Natural killer cell treated with Interleukin-12 subunit alpha and Interleukin-12 subunit beta and Interleukin-15 and Interleukin-18, amount 100 ng/mL, for 72 hours (primary cell): ENCODE results near the gene ALPG. TPM values are rescaled to one million over a fixed set of nuclear protein-coding genes. Genes with fewer than 3 reads are reported as not detected.
"Not testable (repeated sequence)": the region's sequence is repeated elsewhere in the genome, so short reads cannot be mapped to it uniquely, and the experiment has no call there.

Source experiments
- ATAC-seq, 2 donors: fragments of 150-1000 bp; cut with Tn5 transposase in 1 of 2; sonication (Bioruptor Pico), chemical (Tn5 transposase) in 1 of 2; 2 replicates each; pipeline ENCODE4 v1.10.0; 2021
- DNase-seq: peaks from one replicate; pipeline ENCODE4 v3.0.0; 2022; ENCODE audit warnings: low spot score
- H3K27ac Mint-ChIP-seq, 2 donors: 1 replicate in 1 of 2; 2 replicates in 1 of 2; pipeline ENCODE4 v1.8.0; 2022; ENCODE audit warnings: mixed read lengths in 2 of 2, mild to moderate bottlenecking in 1 of 2, moderate library complexity in 1 of 2
- H3K27me3 Mint-ChIP-seq, 2 donors: 1 replicate in 1 of 2; 2 replicates in 1 of 2; pipeline ENCODE4 v1.8.0; 2022; ENCODE audit warnings: mixed read lengths in 2 of 2
- H3K36me3 Mint-ChIP-seq: one replicate; pipeline ENCODE4 v1.8.0; 2022; ENCODE audit warnings: mixed read lengths
- H3K4me1 Mint-ChIP-seq, 2 donors: 1 replicate in 1 of 2; 2 replicates in 1 of 2; pipeline ENCODE4 v1.8.0; 2022; ENCODE audit warnings: low read depth in 2 of 2, mixed read lengths in 2 of 2, mild to moderate bottlenecking in 1 of 2
- H3K4me3 Mint-ChIP-seq: one replicate; pipeline ENCODE4 v1.8.0; 2022; ENCODE audit warnings: mixed read lengths
- H3K9me3 Mint-ChIP-seq: 2 replicates; pipeline ENCODE4 v1.8.0; 2022; ENCODE audit warnings: mixed read lengths
- total RNA-seq, 2 donors: library from RNA; stranded (reverse); gene quantifications; one replicate each; pipeline ENCODE4 v1.2.3, GENCODE V29; 2022

Gene ALPG
- total RNA-seq, 2 donors from 2014 or later: not detected

DNA sequence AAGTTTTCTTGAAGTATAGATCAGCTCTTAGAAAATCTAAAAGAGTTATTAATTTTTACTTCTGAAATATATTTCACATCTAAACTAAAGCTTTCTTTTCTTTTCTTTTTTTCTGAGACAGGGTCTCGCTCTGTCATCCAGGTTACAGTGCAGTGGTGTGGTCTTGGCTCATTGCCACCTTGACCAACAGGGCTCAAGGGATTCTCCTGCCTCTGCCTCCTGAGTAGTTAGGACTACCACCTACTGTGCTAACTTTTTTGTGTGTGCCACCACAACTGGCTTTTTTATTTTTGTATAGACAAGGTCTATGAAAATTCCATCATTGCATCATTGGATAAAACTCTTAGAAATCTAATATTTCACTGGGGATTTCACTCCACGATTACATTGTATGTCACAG is 10.0 kb upstream of the ALPG start:
- Mint-ChIP-seq H3K27ac (no peak overlapping the region), H3K4me1 (no peaks in the 10 kb centered on the region), H3K27me3 (peaks cover 16 to 22% of the 10 kb centered on the region in 2 donors), H3K9me3 (no peaks in the 10 kb centered on the region), H3K36me3 (no peaks in the 10 kb centered on the region), H3K4me3 (no peak overlapping the region)
- ATAC-seq (no peak), DNase-seq (no peak)

DNA sequence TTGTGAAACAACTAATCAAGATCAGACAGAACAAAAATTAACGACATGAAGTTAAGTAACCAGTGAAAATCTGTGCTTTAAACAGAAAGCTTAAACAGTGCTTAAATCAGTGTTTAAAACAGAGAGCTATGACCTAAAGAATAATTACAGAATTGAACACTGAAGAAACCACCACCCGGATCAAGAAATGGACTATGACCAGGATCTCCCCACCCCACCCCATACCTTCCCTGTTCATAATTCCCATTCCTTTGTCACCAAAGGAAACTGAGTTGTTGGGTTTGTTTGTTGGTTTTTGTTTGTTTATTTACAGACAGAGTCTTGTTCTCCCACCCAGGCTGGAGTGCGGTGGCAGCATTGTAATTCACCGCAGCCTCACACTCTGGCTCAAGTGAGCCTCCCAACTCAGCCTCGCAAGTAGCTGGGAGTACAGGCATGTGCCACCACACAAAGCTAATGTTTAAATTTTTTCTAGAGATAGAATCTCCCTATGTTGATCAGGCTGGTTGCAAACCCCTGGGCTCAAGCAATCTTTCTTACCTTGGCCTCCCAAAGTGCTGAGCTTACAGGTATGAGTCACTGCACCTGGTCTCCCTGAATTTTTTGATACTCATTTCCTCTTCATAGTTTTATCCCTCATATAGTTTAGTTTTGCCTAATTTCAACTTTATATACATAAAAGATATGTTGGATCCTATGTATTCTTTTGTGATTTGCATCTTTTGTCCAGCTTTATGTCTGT is 8.2 kb upstream of the ALPG start:
- Mint-ChIP-seq H3K4me3 (no peak overlapping the region), H3K27ac (no peak overlapping the region), H3K27me3 (peaks cover 16 to 22% of the 10 kb centered on the region in 2 donors)

DNA sequence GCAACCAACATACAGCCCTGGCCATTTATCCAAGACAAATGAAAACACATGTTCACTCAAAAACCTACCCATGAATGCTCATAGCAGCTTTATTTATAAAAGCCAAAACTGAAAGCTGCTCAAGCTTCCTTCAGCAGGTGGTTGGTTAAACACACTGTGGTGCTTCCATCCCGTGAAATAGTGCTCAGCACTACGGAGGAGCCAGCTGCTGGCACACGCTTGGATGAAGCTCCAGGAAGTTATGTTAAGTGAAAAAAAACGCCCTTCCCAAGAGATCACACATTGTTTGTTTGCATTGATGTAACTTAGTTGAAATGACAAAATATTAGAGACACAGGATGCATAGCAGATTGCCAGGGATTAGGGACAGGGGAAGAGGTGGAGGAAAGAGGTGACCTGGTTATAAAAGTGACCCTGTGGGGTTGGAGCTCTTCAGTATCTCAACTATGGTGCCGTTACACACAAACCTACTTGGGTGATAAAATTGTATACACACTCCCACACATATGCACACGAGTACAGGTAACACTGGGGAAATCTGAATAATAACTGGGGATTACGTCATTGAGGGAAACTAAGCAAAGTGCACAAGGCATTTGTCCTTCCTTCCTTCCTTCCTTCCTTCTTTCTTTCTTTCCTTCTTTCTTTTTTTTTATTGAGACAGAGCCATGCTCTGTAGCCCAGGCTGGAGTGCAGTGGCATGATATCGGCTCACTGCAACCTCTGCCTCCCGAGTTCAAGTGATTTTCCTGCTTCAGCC is 6.2 kb upstream of the ALPG start:
- Mint-ChIP-seq H3K4me1 (no peaks in the 10 kb centered on the region), H3K27ac (no peak overlapping the region), H3K9me3 (no peaks in the 10 kb centered on the region), H3K4me3 (no peak overlapping the region), H3K27me3 (peaks cover 14 to 26% of the 10 kb centered on the region in 2 donors), H3K36me3 (no peaks in the 10 kb centered on the region)
- ATAC-seq: no peak
- no peak for DNase-seq

More for the DNA sequence above, 8.2 kb upstream of the ALPG start:
- no peaks in the 10 kb centered on the region for H3K4me1 Mint-ChIP-seq
- no peaks in the 10 kb centered on the region for H3K9me3 Mint-ChIP-seq
- DNase-seq: no peak
- no peak for ATAC-seq
- no peaks in the 10 kb centered on the region for H3K36me3 Mint-ChIP-seq

DNA sequence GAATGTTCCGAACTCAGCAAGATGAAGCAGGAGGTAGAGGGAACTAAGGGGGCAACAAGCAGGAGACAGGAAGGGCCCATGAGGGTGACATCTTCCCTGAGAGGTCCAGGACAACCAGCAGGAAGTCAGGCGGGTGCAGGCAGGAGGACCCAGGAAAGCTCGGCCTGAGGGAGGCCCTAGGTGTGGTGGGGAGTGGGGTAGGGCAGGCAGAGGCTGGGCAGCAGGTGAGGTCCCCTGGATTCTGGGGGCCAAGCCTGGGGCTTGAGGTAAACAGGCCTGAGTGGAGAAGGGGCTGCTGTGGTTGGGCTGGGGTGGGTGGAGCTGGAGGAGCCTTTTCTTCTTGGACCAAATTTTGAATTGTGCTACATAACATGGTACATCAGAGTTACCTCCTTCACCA is 4.1 kb upstream of the ALPG start:
- Mint-ChIP-seq H3K36me3 (no peaks in the 10 kb centered on the region), H3K27me3 (peaks cover 10 to 19% of the 10 kb centered on the region in 2 donors), H3K4me1 (no peaks in the 10 kb centered on the region), H3K9me3 (no peaks in the 10 kb centered on the region), H3K4me3 (no peak overlapping the region), H3K27ac (no peak overlapping the region)
- ATAC-seq (no peak), DNase-seq (no peak)

DNA sequence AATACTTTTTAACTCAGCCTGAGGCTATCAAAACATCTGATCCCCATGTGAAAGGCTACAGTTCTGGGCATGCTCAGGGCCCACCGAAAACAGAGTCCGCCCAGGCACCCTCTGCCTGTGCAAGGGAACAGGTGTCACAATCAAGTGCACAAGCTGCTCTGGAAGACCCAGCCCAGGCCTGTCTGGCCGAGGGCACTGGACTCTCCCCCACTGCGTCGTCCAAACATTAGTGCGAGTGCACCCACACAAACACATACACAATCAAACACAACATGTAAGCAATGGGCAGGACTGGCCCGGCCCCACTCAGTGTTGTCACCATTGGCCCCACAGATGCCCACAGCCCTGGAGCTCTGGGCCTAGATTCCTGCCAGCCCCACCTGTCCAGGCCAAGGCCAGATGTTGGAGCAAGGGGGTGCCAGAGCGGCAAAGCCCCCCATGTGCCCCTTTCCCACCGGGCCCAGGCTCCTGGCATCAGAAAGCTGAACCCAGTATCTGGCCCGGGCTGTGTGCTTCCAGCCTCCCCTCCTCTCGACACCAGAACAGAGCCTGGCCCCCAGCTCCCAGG is 617 bp upstream of the ALPG start:
- Mint-ChIP-seq H3K4me1 (no peaks in the 10 kb centered on the region), H3K4me3 (no peak overlapping the region), H3K27ac (no peak overlapping the region), H3K36me3 (no peaks in the 10 kb centered on the region), H3K27me3 (peaks cover 3 to 9% of the 10 kb centered on the region in 2 donors), H3K9me3 (no peaks in the 10 kb centered on the region)
- no peak for DNase-seq
- ATAC-seq: no peak

DNA sequence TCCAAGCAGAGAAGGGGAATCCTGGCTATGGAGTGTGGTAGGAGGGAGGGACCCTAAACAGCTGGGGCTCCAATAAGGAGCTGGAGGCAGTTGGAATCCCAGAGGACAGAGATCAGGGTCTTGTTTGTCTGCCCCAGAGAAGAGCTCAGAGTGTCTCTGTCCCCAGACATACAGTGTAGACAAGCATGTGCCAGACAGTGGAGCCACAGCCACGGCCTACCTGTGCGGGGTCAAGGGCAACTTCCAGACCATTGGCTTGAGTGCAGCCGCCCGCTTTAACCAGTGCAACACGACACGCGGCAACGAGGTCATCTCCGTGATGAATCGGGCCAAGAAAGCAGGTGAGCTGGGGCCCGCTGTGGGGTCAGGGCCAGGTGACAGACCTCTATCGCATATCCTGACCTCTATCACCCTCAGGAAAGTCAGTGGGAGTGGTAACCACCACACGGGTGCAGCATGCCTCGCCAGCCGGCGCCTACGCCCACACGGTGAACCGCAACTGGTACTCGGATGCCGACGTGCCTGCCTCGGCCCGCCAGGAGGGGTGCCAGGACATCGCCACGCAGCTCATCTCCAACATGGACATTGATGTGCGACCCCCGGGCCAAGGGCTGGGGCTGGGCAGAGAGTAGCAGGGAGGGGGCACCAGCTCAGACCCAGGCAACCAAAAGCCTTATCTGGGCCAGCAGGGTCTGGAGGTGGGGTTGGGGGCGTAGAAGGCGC is 945 bp downstream of the ALPG start:
- H3K36me3 Mint-ChIP-seq, H3K4me3 Mint-ChIP-seq, H3K4me1 Mint-ChIP-seq, DNase-seq, H3K27ac Mint-ChIP-seq, H3K9me3 Mint-ChIP-seq: not testable (repeated sequence)
- ATAC-seq: peak in 1 of 2 donors; percentile 15
- peaks cover 9 to 10% of the 10 kb centered on the region in 2 donors for H3K27me3 Mint-ChIP-seq

DNA sequence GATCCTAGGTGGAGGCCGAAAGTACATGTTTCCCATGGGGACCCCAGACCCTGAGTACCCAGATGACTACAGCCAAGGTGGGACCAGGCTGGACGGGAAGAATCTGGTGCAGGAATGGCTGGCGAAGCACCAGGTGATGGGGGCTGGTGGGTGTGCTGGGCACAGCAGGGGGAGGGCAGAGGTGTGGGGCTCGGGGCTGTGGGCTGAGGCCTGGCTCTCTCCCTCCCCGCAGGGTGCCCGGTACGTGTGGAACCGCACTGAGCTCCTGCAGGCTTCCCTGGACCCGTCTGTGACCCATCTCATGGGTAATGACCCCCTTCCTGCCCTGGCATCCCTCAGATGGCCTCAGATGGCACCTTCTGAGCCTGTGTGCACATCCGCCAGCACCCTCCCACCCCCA is 1.6 kb downstream of the ALPG start:
- ATAC-seq, H3K9me3 Mint-ChIP-seq, H3K4me1 Mint-ChIP-seq, DNase-seq, H3K27ac Mint-ChIP-seq, H3K4me3 Mint-ChIP-seq, H3K36me3 Mint-ChIP-seq: not testable (repeated sequence)
- H3K27me3 Mint-ChIP-seq: peaks cover 12 to 13% of the 10 kb centered on the region in 2 donors

DNA sequence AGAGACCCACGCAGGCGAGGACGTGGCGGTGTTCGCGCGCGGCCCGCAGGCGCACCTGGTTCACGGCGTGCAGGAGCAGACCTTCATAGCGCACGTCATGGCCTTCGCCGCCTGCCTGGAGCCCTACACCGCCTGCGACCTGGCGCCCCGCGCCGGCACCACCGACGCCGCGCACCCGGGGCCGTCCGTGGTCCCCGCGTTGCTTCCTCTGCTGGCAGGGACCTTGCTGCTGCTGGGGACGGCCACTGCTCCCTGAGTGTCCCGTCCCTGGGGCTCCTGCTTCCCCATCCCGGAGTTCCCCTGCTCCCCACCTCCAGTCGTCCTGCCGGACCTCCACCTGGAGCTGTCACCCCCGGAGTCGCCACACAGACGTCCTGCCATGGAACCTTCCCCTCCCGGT is 3.0 kb downstream of the ALPG start:
- H3K4me1 Mint-ChIP-seq, H3K4me3 Mint-ChIP-seq, H3K36me3 Mint-ChIP-seq, H3K27ac Mint-ChIP-seq, DNase-seq, H3K9me3 Mint-ChIP-seq: not testable (repeated sequence)
- ATAC-seq: peak in 1 of 2 donors; percentile 4
- peaks cover 15 to 18% of the 10 kb centered on the region in 2 donors for H3K27me3 Mint-ChIP-seq

DNA sequence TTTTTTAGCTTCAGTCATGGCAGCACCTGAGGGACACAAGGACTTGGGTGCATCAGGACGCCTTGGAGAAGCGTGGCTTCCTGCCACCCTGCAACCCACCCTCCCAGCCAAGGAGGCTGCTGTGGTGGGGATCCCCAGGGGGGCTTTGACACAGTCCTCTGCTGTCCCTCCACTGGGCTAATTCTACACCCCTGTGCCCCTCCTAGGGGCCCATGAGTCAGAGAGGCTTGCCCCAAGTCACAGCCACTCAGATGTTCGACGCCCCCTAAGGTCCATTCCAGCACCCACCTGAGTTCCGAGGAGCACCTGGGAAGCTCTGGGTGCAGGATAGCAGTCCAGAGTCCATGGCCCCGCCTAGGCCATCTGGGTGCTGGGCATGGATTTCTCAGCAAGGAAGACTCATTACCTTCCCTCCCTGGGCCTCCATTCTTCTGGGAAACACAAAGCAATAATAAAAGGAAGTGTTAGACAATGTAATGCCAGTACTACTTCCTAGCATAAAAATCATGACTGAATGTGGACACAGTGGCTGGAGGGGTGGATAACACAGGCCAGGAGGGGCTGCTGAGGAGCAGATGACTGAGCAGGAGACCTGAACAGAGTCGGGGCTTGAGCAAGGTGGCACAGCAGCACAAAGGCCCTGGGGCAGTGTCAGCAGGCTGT is 3.7 kb downstream of the ALPG start:
- peaks cover 11 to 18% of the 10 kb centered on the region in 2 donors for H3K27me3 Mint-ChIP-seq
- no peaks in the 10 kb centered on the region for H3K9me3 Mint-ChIP-seq
- H3K36me3 Mint-ChIP-seq: no peaks in the 10 kb centered on the region
- no peak overlapping the region for H3K27ac Mint-ChIP-seq
- H3K4me1 Mint-ChIP-seq: peaks cover 0 to 4% of the 10 kb centered on the region in 2 donors
- DNase-seq (no peak), ATAC-seq (no peak)
- no peak overlapping the region for H3K4me3 Mint-ChIP-seq

DNA sequence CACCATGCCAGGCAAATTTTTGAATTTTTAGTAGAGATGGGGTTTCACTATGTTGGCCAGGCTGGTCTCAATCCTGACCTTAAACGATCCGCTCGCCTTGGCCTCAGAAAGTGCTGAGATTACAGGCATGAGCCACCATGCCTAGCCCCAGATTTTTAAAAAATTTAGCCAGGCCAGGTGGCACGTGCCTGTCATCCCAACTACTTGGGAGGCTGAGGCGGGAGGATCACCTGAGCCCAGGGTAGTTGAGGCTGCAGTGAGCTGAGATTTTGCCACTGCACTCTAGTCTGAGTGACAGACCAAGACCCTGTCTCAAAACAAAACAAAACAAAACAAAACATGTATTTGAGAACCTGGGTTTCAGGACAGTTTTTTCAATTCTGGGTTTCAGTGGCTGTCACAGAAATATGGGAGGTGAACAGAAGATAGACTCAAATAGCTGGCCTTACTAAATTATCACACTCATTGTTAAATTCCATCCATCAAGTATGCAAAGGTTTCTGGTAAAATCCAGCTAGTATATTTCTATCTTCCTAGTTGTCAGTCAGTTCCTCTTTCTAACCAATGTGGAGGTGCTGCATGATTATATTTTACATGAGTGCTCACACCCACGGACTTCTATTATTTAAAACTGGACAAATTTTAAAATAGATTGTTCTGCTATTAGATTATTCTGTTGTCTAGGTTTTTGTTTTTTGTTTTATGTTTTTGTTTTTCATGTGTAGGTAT is 5.4 kb downstream of the ALPG start:
- peaks cover 11 to 20% of the 10 kb centered on the region in 2 donors for H3K27me3 Mint-ChIP-seq

DNA sequence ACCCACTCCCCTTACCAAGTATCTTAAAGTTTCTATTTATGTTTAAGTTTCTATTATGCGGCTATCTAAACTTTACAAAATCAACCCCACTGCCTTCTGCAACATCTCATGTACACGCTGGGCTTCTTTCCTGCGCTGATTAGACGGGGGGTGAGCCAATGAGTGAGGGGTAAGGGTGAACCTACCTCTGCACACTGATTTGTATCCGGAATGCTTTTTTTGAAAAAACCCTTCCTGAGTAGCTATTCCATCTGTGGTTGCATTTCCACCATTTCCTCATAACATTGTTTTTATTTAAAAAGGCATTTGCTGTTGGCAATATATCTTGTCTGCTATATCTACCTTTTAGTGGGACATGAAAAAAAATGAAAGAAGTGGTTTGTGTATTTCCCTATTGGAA is 6.3 kb downstream of the ALPG start:
- Mint-ChIP-seq H3K4me3 (no peak overlapping the region), H3K4me1 (peaks cover 0 to 4% of the 10 kb centered on the region in 2 donors), H3K27ac (no peak overlapping the region), H3K27me3 (peaks cover 12 to 21% of the 10 kb centered on the region in 2 donors), H3K36me3 (no peaks in the 10 kb centered on the region), H3K9me3 (no peaks in the 10 kb centered on the region)
- ATAC-seq: no peak
- DNase-seq: no peak

More for the DNA sequence above, 5.4 kb downstream of the ALPG start:
- Mint-ChIP-seq H3K4me3 (no peak overlapping the region), H3K36me3 (no peaks in the 10 kb centered on the region), H3K4me1 (peaks cover 0 to 4% of the 10 kb centered on the region in 2 donors), H3K9me3 (no peaks in the 10 kb centered on the region), H3K27ac (no peak overlapping the region)
- DNase-seq (no peak), ATAC-seq (no peak)

DNA sequence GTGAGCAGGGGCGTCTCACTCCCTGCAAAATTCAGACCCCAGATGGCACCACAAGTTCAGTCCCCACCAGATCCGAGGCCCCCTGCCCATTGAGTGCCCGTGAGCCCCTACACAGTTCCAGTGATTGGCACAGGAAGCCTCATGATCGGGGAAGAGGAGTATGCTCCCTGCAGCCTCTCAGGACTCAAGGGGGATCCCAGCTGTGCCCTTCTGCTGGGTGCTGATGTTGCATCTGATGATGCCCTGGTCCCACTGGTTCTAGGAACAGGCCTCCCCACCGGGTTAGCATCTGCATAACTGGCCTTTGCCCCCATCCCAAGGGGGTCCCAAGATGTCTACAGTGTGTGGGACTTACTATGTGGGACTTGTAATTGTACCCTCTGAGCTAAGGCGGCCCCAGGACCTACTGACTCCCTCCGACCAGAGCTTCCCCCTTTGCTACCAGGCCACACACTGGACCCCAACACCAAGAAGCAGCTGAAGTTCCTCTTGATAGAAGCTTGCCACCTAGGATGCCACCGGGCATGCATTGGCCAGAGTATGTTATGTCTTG is 8.6 kb downstream of the ALPG start:
- no peak for ATAC-seq
- Mint-ChIP-seq H3K36me3 (no peaks in the 10 kb centered on the region), H3K4me3 (no peak overlapping the region), H3K4me1 (peaks cover 0 to 6% of the 10 kb centered on the region in 2 donors), H3K27ac (no peak overlapping the region), H3K27me3 (peaks cover 21 to 25% of the 10 kb centered on the region in 2 donors), H3K9me3 (no peaks in the 10 kb centered on the region)
- DNase-seq: no peak
